H1 (cell line): Measurements from ENCODE around the gene RFX2. TPM values are rescaled to one million over a fixed set of nuclear protein-coding genes. Genes with fewer than 3 reads are reported as not detected.

Experiments used
- BRCA1 ChIP-seq: IDR thresholded peaks from 2 replicates; pipeline ENCODE4 v1.6.1; 2012; ENCODE audit warnings: low read depth, low read length, improper control_type of control experiment
- EP300 ChIP-seq, 2 experiments: IDR thresholded peaks; 1 replicate in 1 of 2; 2 replicates in 1 of 2; pipeline ENCODE4 v1.6.1; 2011 to 2012; ENCODE audit warnings: low read depth in 2 of 2, low read length in 2 of 2, mild to moderate bottlenecking in 2 of 2, borderline replicate concordance in 1 of 2, inconsistent platforms in 1 of 2, moderate library complexity in 1 of 2
- HDAC6 ChIP-seq: IDR thresholded peaks from one replicate; pipeline ENCODE4 v1.7.1; 2012; ENCODE audit warnings: low read depth, mild to moderate bottlenecking, inconsistent platforms, low read length, moderate library complexity
- NRF1 ChIP-seq: IDR thresholded peaks from 2 replicates; pipeline ENCODE4 v1.6.1; 2011; ENCODE audit warnings: mild to moderate bottlenecking, low read depth, low read length, improper control_type of control experiment
- POU5F1 ChIP-seq: IDR thresholded peaks from 2 replicates; pipeline ENCODE4 v1.6.1; 2011; ENCODE audit warnings: low read depth, mild to moderate bottlenecking, low read length, moderate library complexity
- RAD21 ChIP-seq, 2 experiments: IDR thresholded peaks in 1 of 2; conservative IDR thresholded peaks in 1 of 2; 2 replicates each; pipeline ENCODE4 v1.6.1; 2011; ENCODE audit warnings: low read depth in 2 of 2, low read length in 2 of 2, improper control_type of control experiment in 1 of 2, inconsistent platforms in 1 of 2, mild to moderate bottlenecking in 1 of 2, moderate library complexity in 1 of 2
- SIRT6 ChIP-seq: IDR thresholded peaks from one replicate; pipeline ENCODE4 v1.7.1; 2012; ENCODE audit warnings: low read length, inconsistent platforms
- SP2 ChIP-seq: IDR thresholded peaks from 2 replicates; pipeline ENCODE4 v1.6.1; 2012; ENCODE audit warnings: mild to moderate bottlenecking, low read length, inconsistent platforms
- TCF12 ChIP-seq: IDR thresholded peaks from 2 replicates; pipeline ENCODE4 v1.6.1; 2011; ENCODE audit warnings: low read depth, mild to moderate bottlenecking, low read length
- ZNF274 ChIP-seq: IDR thresholded peaks from 2 replicates; pipeline ENCODE4 v1.7.0; 2012; ENCODE audit warnings: low read length, borderline replicate concordance; ENCODE audit errors: extremely low read depth
- polyA plus RNA-seq, 7 experiments: library from polyadenylated mRNA; depleted of rRNA in 3 of 7; stranded (reverse) in 5 of 7; unstranded in 2 of 7; fragments of >200 nt in 5 of 7; fragments of 200-250 nt in 2 of 7; gene quantifications; 1 replicate in 5 of 7; 2 replicates in 1 of 7; 4 replicates in 1 of 7; pipeline versions ENCODE4 v1.2.1 to v1.2.3, GENCODE V29; 2011 to 2013; ENCODE audit warnings: missing spikeins in 2 of 7, mixed read lengths in 2 of 7
- total RNA-seq: library from RNA; stranded (reverse); fragmentation: NEBNext Ultra II Directional; extraction: Animal tissue kit (Norgen Biotek cat#: 25700); gene quantifications from 2 replicates; pipeline ENCODE4 v1.2.1, GENCODE V29; 2021

Gene RFX2
- total and polyA plus RNA-seq, 2 of the 8 experiments (the other 6 are each of a cell fraction or from before 2014, with no cell fraction given) = 4.8 to 5.3 TPM

DNA sequence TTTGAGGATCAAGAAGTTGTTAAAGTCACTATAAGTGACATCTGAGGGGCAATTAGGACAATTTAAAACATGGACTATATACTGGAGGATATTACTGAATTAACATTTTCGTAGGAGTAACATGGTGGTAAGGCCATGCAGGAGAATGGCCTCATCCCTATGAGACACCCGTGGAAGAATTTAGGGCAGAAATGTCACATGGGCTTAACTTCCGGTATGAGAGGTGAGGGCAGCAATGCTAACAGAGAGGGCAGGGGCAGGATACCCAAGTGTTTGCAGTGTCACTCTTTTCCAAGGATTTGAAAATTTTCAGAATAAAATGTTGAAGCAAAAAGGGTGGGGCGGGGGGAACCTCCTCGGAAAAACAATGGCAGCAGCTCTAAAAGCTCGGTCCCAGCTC is 156.0 kb downstream of the RFX2 start (continued):
- TF ChIP-seq ZNF274 = no peak
- TF ChIP-seq BRCA1 = no peak
- TF ChIP-seq NRF1 = no peak
- no peak for TF ChIP-seq HDAC6
- no peak for TF ChIP-seq TCF12
- TF ChIP-seq RAD21 (IDR thresholded peaks at IDR 0.05 in 1 of 2, conservative IDR thresholded peaks at IDR 0.05 in 1 of 2; ENCODE audit: low read depth in 2 of 2, low read length in 2 of 2) = no peak
- no peak for TF ChIP-seq EP300 (IDR thresholded peaks at IDR 0.05; ENCODE audit: borderline replicate concordance in 1 of 2, low read depth in 2 of 2, low read length in 2 of 2)
- TF ChIP-seq POU5F1 = no peak
- no peak for TF ChIP-seq SP2
- no peak for TF ChIP-seq SIRT6
